BLaER1 treated with 17β-estradiol and CSF1 and Interleukin-3, amounts not matched to agents 10 nM and 100 nM (cell line): ENCODE results near the gene SPON1.

ENCODE experiments used
- H3K27ac ChIP-seq, 11 experiments: shearing (Covaris generic); formaldehyde crosslinking; 2 replicates each; pipeline ENCODE4 v1.8.1; 2022
- H3K27me3 ChIP-seq, 11 experiments: shearing (Covaris generic); formaldehyde crosslinking; 2 replicates each; pipeline ENCODE4 v1.8.1; 2022
- H3K36me3 ChIP-seq, 11 experiments: shearing (Covaris generic); formaldehyde crosslinking; 2 replicates each; pipeline ENCODE4 v1.8.1; 2022
- H3K4me1 ChIP-seq, 10 experiments: shearing (Covaris generic); formaldehyde crosslinking; 2 replicates each; pipeline ENCODE4 v1.8.1; 2022
- H3K4me2 ChIP-seq, 11 experiments: shearing (Covaris generic); formaldehyde crosslinking; 2 replicates each; pipeline ENCODE4 v1.8.1; 2022
- H3K4me3 ChIP-seq, 10 experiments: shearing (Covaris generic); formaldehyde crosslinking; 2 replicates each; pipeline ENCODE4 v1.8.1; 2022
- H3K9ac ChIP-seq, 11 experiments: shearing (Covaris generic); formaldehyde crosslinking; 2 replicates each; pipeline ENCODE4 v1.8.1; 2022
- H3K9me3 ChIP-seq, 11 experiments: shearing (Covaris generic); formaldehyde crosslinking; replicated peaks in 1 of 11; 2 replicates each; pipeline ENCODE4 v1.8.1; 2022
- H4K20me1 ChIP-seq, 11 experiments: shearing (Covaris generic); formaldehyde crosslinking; 2 replicates each; pipeline ENCODE4 v1.8.1; 2022
- Cebpa-rat ChIP-seq, 11 experiments: shearing (Covaris generic); IDR thresholded peaks; 2 replicates each; pipeline ENCODE4 v1.8.1; 2022

The SPON1 gene

GRCh38 chr11:13993096-13993765, 30.7 kb downstream of the SPON1 start:
- Histone ChIP-seq H4K20me1 (no peaks in the 10 kb centered on the region), H3K4me3 (no peak overlapping the region), H3K4me2 (no peak overlapping the region), H3K27me3 (no peaks in the 10 kb centered on the region), H3K36me3 (no peaks in the 10 kb centered on the region), H3K4me1 (no peaks in the 10 kb centered on the region), H3K9ac (no peak overlapping the region), H3K27ac (no peak overlapping the region), H3K9me3 (no peaks in the 10 kb centered on the region)
- no peak for TF ChIP-seq Cebpa-rat (IDR thresholded peaks at IDR 0.05)

DNA sequence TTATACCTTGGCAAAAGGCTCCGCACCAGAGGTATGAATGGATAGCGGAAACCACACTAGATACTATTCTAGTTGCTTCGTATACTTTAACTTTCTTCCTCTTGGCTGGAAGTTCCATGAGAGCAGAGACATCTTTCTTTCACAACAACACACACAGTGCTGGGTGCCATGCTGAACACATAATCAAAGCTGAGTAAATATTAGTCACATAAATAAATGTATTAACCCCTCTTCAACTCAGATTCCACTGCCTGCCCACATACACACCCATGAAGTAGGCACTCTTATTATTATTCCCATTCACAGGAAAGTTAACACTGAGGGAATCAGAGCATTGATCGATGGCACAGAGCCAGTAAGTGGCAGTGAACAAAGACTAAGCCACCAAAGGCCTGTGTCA, 35.4 kb downstream of the SPON1 start:
- Histone ChIP-seq H3K36me3 (no peaks in the 10 kb centered on the region), H3K4me2 (no peak overlapping the region), H3K27ac (no peak overlapping the region), H4K20me1 (no peaks in the 10 kb centered on the region), H3K4me3 (no peak overlapping the region), H3K27me3 (no peaks in the 10 kb centered on the region), H3K9ac (no peak overlapping the region), H3K9me3 (peaks cover 15 to 24% (median 21%) of the 10 kb centered on the region in 11 experiments), H3K4me1 (no peaks in the 10 kb centered on the region)
- TF ChIP-seq Cebpa-rat (IDR thresholded peaks at IDR 0.05): no peak

GRCh38 chr11:13999704-14000103, 37.2 kb downstream of the SPON1 start:
- H3K9ac ChIP-seq: no peak overlapping the region
- H3K4me1 ChIP-seq: no peaks in the 10 kb centered on the region
- no peak overlapping the region for H3K4me3 ChIP-seq
- no peaks in the 10 kb centered on the region for H4K20me1 ChIP-seq
- no peaks in the 10 kb centered on the region for H3K27me3 ChIP-seq
- no peak for TF ChIP-seq Cebpa-rat (IDR thresholded peaks at IDR 0.05)
- peaks cover 15 to 30% (median 24%) of the 10 kb centered on the region in 11 experiments for H3K9me3 ChIP-seq
- no peak overlapping the region for H3K27ac ChIP-seq
- H3K4me2 ChIP-seq: no peak overlapping the region
- H3K36me3 ChIP-seq: no peaks in the 10 kb centered on the region

- H3K9ac ChIP-seq: no peak overlapping the region
- H3K4me1 ChIP-seq: no peaks in the 10 kb centered on the region
- H3K9me3 ChIP-seq: peaks cover 15 to 30% (median 24%) of the 10 kb centered on the region in 11 experiments
- no peaks in the 10 kb centered on the region for H3K36me3 ChIP-seq
- no peak overlapping the region for H3K4me3 ChIP-seq
- no peaks in the 10 kb centered on the region for H4K20me1 ChIP-seq
- TF ChIP-seq Cebpa-rat (IDR thresholded peaks at IDR 0.05): no peak
- H3K27me3 ChIP-seq: no peaks in the 10 kb centered on the region
- no peak overlapping the region for H3K4me2 ChIP-seq
- no peak overlapping the region for H3K27ac ChIP-seq
Measured at GRCh38 chr11:14001597-14001996, 39.1 kb downstream of the SPON1 start.

DNA sequence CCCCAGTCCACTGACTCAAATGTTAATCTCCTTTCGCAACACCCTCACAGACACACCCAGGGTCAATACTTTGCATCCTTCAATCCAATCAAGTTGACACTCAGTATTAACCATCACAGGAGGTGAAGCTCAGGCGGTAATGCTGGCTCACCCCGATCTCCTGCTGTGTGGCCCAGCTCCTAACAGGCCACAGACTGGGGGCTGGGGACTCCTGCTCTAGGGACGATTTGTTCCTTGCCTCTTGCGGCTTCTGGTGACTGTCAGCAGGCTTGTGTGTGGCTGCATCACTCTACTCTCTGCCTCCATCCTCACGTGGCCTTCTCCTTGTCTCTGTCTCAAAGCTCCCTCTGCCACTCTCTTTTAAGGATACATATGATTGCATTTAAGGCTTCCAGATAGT, 45.0 kb downstream of the SPON1 start:
- H3K9ac ChIP-seq: no peak overlapping the region
- H3K4me3 ChIP-seq: no peak overlapping the region
- no peaks in the 10 kb centered on the region for H4K20me1 ChIP-seq
- H3K27ac ChIP-seq: no peak overlapping the region
- no peaks in the 10 kb centered on the region for H3K27me3 ChIP-seq
- no peak overlapping the region for H3K4me2 ChIP-seq
- no peaks in the 10 kb centered on the region for H3K4me1 ChIP-seq
- no peak for TF ChIP-seq Cebpa-rat (IDR thresholded peaks at IDR 0.05)
- H3K36me3 ChIP-seq: no peaks in the 10 kb centered on the region
- H3K9me3 ChIP-seq: peaks cover under 1 to 9% (median 4%) of the 10 kb centered on the region in 11 experiments; a peak in 12 of 22 replicates

- Histone ChIP-seq H3K4me1 (no peaks in the 10 kb centered on the region), H3K4me3 (no peak overlapping the region), H3K9ac (no peak overlapping the region), H3K27me3 (no peaks in the 10 kb centered on the region), H3K9me3 (no peaks in the 10 kb centered on the region), H3K27ac (no peak overlapping the region), H3K4me2 (no peak overlapping the region), H4K20me1 (no peaks in the 10 kb centered on the region), H3K36me3 (no peaks in the 10 kb centered on the region)
- no peak for TF ChIP-seq Cebpa-rat (IDR thresholded peaks at IDR 0.05)
Measured at GRCh38 chr11:14010665-14011064, 48.1 kb downstream of the SPON1 start.

- Histone ChIP-seq H3K4me1 (no peaks in the 10 kb centered on the region), H4K20me1 (no peaks in the 10 kb centered on the region), H3K4me3 (no peak overlapping the region), H3K27ac (no peak overlapping the region), H3K36me3 (no peaks in the 10 kb centered on the region), H3K9me3 (no peaks in the 10 kb centered on the region), H3K27me3 (no peaks in the 10 kb centered on the region), H3K4me2 (no peak overlapping the region), H3K9ac (no peak overlapping the region)
- no peak for TF ChIP-seq Cebpa-rat (IDR thresholded peaks at IDR 0.05)
Measured at GRCh38 chr11:14012846-14013245, 50.3 kb downstream of the SPON1 start.

DNA sequence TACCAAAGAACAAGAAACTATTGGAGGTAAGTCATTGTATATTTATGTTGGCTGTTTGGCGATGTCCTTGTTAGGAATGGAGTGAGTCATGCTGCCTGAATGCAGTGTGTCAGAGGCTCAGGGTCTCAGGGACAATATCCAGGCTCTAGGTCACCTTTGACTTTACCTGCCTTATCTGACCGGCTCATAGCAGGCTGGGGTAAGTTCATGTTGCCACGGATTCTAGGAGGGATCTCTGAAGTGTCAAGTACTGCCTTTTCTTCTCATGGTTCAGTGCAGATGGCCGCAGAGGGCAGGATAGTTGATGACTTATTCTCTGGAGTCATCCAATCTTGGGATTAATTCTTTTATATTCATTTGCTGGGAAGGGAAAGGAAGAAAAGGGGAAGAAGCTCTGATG, 53.2 kb downstream of the SPON1 start:
- Histone ChIP-seq H3K9ac (no peak overlapping the region), H3K27ac (no peak overlapping the region), H3K9me3 (no peaks in the 10 kb centered on the region), H3K4me3 (no peak overlapping the region), H4K20me1 (no peaks in the 10 kb centered on the region), H3K27me3 (no peaks in the 10 kb centered on the region), H3K4me2 (no peak overlapping the region), H3K4me1 (no peaks in the 10 kb centered on the region), H3K36me3 (no peaks in the 10 kb centered on the region)
- no peak for TF ChIP-seq Cebpa-rat (IDR thresholded peaks at IDR 0.05)

DNA sequence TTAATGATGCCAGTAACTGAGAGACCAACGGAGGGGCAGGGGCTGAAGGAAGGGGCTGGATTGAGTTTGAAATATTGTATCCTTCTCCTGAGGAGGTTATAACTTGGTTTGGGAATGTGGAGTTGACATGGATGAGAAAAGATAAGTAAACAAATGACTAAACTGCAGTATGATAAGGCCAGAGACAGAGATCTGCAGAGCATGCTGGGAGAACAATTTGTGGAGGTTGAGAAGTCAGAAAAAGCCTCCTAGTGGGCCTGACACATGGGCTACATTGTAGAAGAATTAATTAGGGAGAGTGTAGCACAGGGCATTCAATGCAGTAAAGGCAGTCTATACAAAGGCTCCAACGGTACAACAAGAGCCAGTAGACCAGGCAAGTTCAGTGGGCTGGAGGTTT, 55.9 kb downstream of the SPON1 start:
- Histone ChIP-seq H3K4me1 (no peaks in the 10 kb centered on the region), H3K36me3 (no peaks in the 10 kb centered on the region), H3K27ac (no peak overlapping the region), H3K9ac (no peak overlapping the region), H3K4me3 (no peak overlapping the region), H4K20me1 (no peaks in the 10 kb centered on the region), H3K4me2 (no peak overlapping the region), H3K9me3 (no peaks in the 10 kb centered on the region), H3K27me3 (no peaks in the 10 kb centered on the region)
- TF ChIP-seq Cebpa-rat (IDR thresholded peaks at IDR 0.05): no peak

DNA sequence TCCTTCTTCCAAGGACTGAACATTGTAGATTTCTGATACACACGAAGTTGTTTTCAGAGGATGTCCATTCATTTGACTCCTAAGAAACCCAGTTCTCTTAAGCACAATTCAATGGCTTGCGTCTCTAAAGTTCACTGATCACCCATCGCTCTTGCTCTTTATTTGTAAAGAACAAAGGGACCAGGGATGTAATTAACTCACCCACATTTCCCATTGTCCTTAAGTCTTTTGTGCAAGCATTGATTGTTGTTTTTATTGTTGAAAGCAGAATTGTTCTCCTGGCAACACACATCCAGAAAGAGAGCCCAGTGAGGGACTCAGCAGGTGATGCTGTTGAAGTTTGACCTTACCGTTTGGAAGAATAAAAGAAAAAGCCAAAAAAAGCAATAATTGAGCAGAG, 59.2 kb downstream of the SPON1 start:
- no peak for TF ChIP-seq Cebpa-rat (IDR thresholded peaks at IDR 0.05)
- Histone ChIP-seq H3K9me3 (no peaks in the 10 kb centered on the region), H4K20me1 (no peaks in the 10 kb centered on the region), H3K9ac (no peak overlapping the region), H3K4me2 (no peak overlapping the region), H3K27me3 (no peaks in the 10 kb centered on the region), H3K36me3 (no peaks in the 10 kb centered on the region), H3K27ac (no peak overlapping the region), H3K4me3 (no peak overlapping the region), H3K4me1 (no peaks in the 10 kb centered on the region)
